Umbilical cord (tissue), 2 donors: ENCODE data around the gene CLCNKB. TPM values are rescaled to one million over a fixed set of nuclear protein-coding genes. Genes with fewer than 3 reads are reported as not detected.
A peak's percentile ranks its signal among the peaks of the same experiment; 100 is the strongest.
"Not testable (repeated sequence)": the region's sequence is repeated elsewhere in the genome, so short reads cannot be mapped to it uniquely, and the experiment has no call there.

ENCODE experiments used
- DNase-seq: peaks from one replicate; pipeline ENCODE4 v3.0.0-alpha.2; 2015; ENCODE audit warnings: low spot score
- total RNA-seq: library from RNA; depleted of rRNA; stranded (reverse); fragments of >200 nt; gene quantifications from one replicate; pipeline ENCODE4 v1.2.3, GENCODE V29; 2014; ENCODE audit warnings: low replicate concordance; ENCODE audit not compliant: insufficient read depth

Gene CLCNKB
- not detected for total RNA-seq

DNA sequence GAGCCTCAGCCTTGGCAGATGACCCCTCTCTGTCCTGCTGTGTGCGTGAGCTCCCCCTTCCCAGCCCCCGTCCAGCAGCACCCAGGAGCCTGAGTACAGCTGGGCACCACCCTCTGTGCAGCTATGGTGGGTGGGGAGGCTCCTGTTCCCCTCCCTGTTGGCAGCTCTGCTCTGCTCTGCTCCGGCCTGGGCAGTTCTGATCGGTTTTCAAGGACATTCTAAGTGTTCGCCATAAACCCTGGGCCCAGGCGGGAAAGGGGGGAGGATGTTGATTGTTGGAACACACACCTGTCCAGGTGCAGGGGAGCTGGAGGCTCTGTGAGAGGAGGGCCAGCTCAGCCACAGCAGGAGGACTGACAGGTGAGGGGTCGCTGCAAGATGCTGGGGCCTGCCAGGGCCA lies at the start of gene CLCNKB:
Gene CLCNKB, plus strand, starts transcription at position 262 of the 400 bp plus-strand sequence. CDS start 711 bp downstream, outside the sequence.
- no peak for DNase-seq

DNA sequence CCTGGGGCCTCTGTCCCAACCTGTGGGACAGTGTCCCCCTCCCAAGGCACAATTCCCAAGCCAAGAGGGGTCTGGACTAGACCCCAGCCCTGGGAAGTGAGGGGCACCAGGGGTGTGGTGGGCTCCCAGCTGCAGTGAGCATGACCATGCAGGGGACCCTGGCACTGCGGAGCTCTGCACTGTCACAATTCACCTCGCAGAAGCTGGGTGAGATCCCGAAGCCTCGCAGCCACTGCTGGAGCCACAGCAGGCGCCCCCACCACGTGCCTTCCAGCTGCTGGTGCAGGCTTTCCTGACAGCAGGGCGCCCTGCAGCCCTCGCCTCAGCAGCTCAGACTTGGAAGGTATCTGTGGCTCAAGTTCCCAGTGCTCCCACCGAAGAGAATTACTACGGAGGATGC lies 49.5 kb upstream of the CLCNKB start:
- no peak for DNase-seq

DNA sequence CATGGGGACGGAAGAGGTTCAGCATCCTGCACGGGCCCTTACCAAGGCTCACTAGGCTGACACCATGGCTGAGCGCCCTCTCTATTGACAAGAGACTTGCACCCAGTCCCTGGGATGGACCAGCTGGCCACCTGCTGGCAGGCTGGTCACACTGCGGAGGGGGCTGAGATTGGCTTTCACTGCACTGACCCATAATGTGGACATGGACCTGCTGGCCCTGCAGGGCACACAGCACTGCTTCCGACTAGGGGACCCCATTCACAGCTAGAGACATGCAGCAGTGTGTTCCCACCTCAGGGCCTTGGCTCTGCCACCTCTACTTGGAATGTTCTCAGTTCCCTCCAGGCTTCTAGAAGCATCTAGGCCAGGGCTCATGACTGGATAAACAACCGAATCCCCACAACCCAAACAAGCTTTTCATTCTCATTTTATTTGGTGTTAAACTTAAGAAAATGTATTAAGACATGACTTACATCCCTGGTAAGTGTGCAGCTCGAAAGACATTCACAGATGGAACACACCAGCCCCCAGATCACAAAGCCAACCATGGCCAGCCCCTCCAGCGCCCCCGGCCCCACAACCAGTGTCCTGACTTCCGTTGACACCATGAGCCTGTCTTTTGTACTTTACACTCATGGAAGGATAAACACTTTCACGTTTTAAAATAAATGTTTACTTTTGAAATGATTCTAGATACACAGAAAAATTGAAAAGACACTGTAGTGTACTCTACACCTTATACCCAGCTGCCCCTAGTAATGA lies 48.8 kb upstream of the CLCNKB start:
- DNase-seq = peak; percentile 25

DNA sequence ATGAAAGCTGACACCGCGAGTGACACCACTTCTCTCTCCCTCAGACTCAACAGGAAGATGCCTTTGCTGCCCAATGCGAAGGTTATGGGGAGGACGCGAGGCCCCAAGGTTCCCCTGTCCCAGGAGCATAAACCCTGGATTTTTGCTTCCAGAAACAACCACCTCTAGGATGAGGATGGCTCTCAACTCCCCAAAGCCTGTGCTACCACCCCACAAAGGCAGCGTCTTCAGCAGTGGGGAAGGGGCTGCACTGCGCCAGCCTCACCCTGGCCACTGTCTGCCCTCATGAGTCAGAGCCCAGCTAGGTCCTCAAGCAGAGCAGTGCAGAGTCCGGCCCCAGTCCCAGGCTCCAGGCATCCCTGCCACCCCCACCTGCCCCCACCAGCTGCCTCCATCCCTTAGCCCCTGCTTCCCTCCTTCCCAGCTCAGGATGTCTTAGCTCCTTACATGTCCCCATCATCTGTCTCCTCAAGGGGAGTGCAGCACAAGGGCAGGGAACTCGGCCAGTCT lies 46.5 kb upstream of the CLCNKB start:
- no peak for DNase-seq

DNA sequence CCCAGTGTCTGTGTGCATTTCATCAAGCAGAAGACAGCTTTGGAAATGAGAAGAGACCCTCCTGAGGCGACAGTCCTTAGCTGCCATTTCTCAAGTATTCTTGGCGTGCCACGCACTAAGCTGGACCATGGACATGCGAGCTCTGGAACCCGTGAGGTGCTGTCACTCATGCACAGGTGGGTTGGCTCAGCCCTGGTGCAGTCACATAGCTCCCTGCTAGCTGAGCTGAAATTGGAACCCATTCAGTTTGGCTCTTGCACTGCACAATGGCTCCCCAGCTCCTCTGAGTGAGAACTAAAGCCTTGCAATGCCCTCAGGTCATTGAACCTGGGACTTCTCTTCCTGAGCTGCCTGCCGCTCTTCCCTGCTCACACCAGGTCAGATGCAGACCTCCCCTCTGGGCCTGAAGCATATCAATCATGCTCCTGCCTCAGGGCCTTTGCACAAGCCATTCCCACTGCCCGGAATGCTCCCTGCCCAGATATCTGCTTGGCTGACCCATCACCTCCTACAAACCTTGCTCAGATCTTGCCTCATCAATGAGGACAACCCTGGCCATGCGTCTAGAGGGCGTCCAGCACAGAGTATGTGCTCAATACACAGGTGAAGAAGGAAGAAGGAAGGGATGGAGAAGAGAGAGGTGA lies 45.8 kb upstream of the CLCNKB start:
- DNase-seq = no peak

DNA sequence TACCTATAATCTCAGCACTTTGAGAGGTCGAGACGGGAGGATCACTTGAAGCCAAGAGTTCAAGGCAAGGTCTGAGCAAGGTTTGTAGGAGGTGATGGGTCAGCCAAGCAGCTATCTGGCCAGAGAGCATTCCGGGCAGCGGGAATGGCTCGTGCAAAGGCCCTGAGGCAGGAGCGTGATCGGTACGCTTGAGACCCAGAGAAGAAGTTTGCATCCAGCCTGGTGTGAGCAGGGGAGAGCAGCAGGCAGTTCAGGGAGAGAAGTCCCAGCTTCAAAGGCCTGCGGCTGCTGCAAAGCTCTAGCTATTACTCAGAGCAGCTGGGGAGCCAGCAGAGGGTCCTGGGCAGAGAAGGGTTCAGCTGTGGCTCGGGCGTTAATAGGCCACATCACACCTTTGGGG lies 44.7 kb upstream of the CLCNKB start:
- no peak for DNase-seq

DNA sequence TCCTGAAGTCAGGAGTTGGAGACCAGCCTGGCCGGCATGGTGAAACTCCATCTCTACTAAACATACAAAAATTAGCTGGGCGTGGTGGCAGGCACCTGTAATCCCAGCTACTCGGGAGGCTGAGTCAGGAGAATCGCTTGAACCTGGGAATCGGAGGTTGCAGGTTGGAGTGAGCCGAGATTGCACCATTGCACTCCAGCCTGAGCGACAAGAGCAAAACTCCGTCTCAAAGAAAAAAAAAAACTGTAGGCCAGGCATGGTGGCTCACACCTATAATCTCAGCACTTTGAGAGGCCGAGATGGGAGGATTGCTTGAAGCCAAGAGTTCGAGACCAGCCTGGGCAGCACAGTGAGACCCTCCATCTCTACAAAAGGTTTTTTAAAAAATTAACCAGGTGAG lies 42.3 kb upstream of the CLCNKB start:
- not testable (repeated sequence) for DNase-seq

DNA sequence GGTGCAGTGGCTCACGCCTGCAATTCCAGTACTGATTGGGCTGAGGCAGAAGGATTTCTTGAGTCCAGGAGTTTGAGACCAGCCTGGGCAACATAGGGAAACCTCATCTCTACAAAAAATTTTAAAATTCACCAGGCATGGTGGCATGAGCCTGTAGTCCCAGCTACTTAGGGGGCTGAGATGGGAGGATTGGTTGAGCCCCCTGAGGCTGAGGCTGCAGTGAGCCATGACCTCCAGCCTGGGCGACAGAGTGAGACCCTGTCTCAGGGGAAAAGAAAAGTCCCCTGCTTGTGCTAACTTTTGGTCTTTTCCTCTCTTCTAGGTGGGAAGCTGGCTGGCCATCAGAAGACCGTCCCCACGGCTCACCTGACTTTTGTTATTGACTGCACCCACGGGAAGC lies 38.0 kb upstream of the CLCNKB start:
- no peak for DNase-seq

DNA sequence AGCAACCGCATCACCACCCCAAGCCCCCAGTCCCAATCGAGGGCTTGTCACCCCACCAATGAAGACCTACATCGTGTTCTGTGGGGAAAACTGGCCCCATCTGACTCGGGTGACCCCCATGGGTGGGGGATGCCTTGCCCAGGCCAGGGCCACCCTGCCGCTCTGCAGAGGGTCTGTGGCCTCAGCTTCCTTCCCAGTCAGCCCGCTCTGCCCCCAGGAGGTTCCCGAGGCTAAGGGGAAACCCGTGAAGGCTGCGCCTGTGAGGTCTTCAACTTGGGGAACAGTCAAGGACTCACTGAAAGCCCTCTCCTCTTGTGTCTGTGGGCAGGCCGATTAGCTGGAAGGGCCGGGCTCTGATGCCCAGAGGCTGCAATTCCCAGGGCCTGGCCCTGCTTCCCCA lies 37.6 kb upstream of the CLCNKB start:
- no peak for DNase-seq

DNA sequence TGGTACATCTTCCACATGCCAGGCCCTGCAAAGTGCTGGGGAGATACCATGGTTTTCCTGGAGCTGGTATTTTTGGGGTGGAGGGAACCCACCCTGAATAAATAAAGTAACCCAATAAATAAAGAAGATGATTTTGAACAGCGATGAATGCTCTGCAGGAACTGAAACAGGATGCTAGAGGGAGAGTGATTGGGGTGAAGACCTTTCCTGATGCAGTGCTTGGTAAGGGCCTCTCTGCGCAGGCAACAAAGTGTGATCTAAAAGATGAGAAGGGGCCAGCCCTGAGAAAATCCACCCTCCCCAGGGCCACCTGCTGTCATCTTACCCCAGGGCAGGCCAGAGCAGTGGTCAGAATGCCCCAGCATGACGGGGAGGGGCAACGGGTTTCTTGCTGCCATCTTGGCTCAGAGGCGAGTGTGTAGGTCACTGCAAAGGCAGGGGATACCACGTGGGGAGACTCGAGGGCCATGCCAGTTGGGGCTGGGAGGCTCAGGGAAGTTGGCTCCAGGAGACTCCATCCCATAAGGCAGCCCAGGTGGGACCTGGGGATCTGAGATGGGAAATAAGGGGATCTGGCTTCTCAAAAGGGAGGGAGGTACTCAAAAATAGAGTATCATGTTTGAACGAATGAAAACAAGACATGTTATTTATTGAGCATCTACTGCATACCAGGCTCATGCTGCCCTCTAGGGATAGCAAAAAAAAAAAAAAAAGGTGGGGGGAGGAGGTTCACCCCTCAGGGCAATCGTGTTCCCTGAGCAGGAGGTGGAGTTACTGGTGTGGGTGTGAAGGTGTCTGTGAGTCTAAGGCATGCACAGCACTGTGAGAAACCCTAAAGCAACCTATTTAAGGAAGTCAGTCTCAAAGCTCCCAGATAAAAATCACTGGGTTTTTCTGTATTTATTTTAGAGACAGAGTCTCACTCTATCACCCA lies 36.8 kb upstream of the CLCNKB start:
- DNase-seq = peak; percentile 40

DNA sequence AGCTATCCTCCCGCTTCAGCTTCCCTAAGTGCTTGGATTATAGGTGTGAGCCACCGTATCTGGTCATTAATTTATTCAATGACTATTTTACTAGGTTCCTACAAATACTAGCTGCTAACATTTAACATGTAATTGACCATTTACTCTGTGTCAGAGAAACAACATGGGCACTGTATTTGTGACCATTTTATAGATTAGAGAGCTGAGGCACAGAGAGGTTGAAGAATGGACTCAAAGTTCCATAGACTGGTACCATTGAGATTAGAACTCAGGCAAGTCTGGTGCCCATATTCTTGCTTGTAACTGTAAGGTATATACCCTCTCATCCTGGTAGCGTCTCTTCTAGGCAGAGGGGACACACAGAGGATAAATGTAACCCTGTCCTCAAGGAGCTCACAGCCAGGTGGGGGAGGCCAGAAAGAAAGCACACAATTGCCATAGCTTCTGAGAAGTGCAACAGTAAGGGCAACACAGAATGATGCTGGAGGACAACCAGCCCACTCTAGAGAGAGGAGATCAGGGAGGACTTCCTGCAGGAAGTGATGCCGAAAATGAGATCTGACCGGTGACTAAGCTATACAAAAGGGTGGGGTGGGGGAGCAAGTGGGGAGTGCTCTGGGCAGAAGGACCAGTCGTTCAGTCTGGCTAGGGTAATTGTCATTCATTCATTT lies 35.8 kb upstream of the CLCNKB start:
- no peak for DNase-seq

DNA sequence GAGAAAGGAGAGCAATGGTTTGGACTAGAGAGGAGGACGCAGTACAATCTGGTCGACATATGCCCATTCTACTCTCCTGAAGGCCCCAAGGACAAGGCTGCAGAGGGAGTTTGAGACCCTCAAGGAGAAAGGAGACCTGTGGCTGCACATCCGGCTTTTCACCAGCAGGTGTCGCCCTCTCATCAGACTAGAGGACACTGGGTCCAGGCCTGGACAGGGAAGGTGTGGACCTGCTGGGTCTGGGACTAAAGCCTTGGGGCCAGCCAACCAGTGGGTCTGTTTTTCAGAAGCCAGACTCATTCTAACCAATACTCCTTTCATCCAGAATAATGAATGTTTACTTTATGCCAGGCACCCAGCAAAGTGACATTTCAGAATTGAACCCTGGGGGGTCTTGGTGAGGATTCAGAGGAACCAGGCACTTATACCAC lies 34.5 kb upstream of the CLCNKB start:
- peak; percentile 83 for DNase-seq

DNA sequence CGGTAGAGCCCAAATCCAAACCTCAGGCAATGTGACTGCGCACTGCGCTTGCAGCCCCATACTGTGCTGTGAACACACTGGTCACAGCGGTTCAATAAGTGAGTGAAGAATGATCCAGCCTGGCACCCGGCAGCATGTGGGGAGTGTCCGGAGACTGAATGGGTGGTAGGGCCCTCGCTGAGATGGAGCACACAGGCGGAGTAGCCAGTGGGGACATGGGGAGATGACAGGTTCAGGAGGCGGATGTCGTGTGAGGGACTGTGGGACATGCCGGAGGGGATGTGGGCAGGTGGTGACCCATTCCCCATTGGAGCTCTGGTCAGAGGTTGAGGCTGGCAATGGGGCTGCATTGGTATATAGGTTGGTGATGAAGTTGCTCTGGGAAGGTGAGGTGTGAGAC lies 33.9 kb upstream of the CLCNKB start:
- DNase-seq = no peak

DNA sequence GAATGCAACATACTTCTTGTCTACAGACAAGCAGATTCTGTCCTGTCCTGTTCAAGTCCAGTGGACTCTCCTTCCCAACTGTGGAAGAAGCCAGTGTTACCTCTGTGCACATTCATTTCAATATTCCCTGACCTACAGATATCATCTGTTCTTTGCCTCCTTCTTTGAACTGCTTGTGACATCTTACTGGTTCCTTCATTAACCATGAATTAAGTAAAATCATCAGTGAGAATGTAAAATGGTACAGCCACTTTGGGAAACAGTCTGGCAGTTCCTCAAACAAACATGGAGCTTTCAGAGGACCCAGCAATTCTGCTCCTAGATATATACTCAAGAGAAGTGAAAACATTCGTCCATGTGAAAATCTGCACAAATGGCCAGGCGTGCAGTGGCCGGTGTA lies 32.7 kb upstream of the CLCNKB start:
- DNase-seq = no peak

DNA sequence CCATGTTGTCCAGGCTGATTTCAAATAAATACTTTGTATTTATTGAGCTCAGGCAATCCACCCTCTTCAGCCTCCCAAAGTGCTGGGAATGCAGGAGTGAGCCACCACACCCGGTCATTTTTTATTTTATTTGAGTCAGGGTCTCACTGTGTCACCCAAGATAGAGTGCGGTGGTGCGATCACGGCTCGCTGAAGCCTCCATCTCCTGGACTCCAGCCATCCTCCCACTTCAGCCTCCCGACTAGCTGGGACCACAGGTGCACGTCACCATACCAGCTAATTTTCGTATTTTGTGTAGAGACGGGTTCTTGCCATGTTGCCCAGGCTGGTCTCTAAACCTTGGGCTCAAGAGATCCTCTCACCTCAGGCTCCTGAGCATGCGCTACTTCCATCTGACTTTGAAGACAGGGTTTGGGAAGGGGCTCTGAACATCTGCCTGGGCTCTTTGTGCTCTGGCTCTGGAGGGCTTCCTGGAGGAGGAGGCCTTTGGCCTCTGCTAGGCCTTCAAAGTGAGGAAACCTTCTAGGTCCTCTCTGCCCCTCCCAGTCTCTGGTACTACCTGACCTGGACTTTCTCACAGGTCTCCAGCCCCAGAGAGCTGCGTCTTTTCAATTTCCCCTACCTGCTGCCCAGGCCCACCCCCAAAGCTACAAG lies 31.5 kb upstream of the CLCNKB start:
- no peak for DNase-seq

DNA sequence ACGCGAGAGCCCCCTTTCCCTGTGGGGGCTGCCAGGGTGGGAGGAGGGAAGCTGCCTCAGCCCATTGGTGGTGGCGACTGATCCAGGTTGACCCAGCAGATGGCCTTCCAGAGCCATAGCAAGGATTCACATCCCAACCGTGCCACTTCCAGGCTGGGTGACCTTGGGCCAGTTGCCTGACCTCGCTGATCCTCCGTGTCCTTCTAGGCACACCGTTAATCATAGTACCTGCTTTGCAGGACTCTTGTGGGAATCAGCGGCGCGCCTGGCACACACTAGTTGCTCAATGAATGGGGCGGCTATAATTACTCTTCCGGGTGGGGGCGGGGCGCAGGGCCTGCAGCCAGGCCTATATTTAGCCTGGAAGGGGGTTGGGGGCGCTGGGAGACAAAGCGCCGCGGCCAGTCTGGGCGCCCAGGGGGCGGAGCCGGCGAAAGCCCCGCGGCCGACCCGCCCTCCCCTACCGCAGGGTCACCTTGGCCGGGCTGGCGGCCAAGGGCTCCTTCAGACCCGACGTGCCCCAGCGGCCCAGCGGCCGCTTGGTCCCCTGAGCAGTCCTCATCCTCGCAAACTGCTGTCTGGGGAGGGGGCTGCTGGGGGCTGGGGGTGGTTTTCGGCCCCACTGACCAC lies 30.9 kb upstream of the CLCNKB start:
- peak; percentile 66 for DNase-seq

DNA sequence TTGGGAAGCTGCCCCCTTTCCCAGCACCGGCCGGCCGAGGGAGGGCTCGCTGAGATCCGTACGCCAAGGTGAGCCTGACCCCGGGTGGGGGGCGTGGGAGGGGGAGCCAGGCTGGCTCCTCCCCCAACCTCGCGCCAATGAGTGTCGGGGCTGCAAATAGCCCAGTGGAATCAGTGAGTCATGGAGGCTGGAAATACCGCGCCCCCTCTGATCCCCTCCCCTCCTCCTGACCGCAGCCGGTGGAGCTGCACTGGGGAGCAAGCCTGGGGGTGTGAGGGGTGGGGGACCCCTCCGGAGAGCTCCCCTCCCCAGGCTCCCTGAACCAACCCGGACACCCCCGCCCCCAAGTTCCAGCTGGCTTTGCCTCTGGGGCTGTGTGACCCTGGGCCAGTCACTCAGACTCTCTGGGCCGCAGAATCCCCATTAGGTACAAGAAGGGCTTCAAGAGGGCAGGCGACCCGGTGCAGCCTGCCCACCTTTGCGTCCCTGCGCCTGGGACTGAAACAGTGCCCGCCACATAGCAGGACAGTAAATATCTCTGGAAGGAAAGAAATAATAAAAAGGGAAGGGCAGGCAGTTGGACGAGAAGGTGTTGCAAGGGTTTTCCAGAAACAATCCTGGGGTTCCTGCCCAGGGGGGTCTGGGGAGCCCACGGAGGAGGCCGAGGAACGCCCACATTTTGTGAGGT lies 30.2 kb upstream of the CLCNKB start:
- peak; percentile 81 for DNase-seq

DNA sequence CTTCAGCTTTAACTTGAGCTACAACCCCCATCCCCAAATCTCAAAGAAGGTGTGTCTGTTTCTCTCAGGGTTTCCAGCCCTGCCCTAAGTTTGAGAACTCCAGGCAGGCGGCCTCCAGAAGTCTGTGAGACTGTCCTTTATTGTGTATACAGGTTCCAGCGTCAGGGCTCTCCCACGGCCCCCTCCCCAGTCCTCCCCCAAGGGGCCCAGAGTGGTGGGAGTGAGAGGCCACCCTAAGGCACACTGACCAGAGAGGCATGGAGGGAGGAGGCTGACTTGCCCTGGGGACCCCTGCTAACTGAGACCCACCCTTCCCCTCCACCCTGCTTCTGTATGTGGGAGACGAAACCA lies 29.7 kb upstream of the CLCNKB start:
- no peak for DNase-seq

DNA sequence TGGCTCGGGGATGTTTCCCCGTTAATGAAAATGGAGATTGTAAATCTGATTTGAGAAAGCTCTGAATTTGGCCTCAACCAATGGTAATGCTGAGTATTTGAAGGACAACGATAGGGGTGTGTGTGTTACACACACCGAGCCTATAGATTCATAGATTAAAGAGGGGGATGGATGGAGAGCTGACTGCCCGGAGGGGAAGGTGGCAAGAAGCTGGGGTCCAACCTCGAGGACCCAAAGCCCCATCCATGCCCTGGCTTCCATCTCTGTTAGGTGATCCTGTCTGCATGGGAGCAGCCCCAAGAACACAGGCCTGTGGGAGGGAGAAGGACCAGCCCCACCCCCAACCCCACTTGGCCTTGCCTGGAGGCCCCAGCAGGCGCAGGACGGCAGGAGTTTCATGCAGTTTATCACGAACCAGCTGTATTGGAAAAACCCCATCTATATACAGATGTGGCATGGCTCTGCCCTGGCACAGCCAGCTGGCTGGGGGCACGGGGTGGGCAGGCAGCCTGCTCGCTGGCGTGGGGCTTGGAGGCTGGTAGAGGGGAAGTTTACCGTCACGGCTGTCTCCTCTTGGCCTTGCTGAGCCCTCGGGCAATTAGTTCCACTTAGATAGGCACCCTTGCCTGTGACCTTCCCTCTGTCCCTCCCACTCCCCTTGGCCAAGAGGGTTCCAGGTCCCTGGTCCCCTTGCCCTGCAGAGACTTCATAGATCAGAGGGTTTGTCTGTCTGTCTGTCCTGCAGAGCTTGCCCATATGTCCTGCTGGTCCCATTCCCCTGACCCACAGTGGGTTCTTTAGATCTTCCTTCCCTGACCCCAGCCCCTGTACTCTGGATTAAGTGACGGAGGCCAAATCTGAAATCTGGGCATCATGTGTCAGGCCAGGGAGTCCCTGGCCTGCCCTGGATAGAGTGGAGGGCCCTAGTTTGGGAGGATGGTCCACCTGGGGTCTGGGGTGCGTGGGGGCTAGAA lies 28.8 kb upstream of the CLCNKB start:
- DNase-seq = peak; percentile 84
